CD4-positive, alpha-beta T cell (primary cell): ENCODE measurements around the gene ELOVL1. TPM values are rescaled to one million over a fixed set of nuclear protein-coding genes. Genes with fewer than 3 reads are reported as not detected.

ENCODE experiments used
- ATAC-seq: fragments of 200-7000 bp; cut with Tn5 transposase; one replicate; pipeline ENCODE4 v1.10.0; 2022; ENCODE audit warnings: mild to moderate bottlenecking; ENCODE audit not compliant: poor library complexity
- CTCF ChIA-PET: fragments of 350-600 bp; sonication (Branson Sonifier 250); formaldehyde crosslinking; loops from one replicate; lab custom pipeline; 2021; ENCODE audit warnings: antibody characterized with exemption, inconsistent platforms; lab: Charles Lee
- POLR2A ChIA-PET: fragments of 350-600 bp; sonication (Branson Sonifier 250); formaldehyde crosslinking; loops from one replicate; lab custom pipeline; 2021; ENCODE audit warnings: antibody characterized with exemption, inconsistent platforms; lab: Charles Lee
- DNase-seq, 14 experiments: peaks; one replicate each; pipeline ENCODE4 v3.0.0-alpha.2; 2013 to 2020; ENCODE audit warnings: mixed read lengths in 2 of 14
- H3K27ac ChIP-seq, 2 donors: one replicate each; pipeline versions ENCODE4 v1.5.1 to v1.7.0; 2013; ENCODE audit warnings: low read length in 2 of 2, low read depth in 1 of 2, mild to moderate bottlenecking in 1 of 2
- H3K27me3 ChIP-seq, 2 experiments: 1 replicate in 1 of 2; 2 replicates in 1 of 2; pipeline versions ENCODE4 v1.6.1 to v1.7.0; 2013; ENCODE audit warnings: low read length in 2 of 2, control low read depth in 1 of 2, mild to moderate bottlenecking in 1 of 2, moderate library complexity in 1 of 2; ENCODE audit not compliant: insufficient read depth in 2 of 2, control insufficient read depth in 1 of 2
- H3K36me3 ChIP-seq: one replicate; pipeline ENCODE4 v1.6.1; 2013; ENCODE audit warnings: low read length, control low read depth; ENCODE audit not compliant: insufficient read depth
- H3K4me1 ChIP-seq: one replicate; pipeline ENCODE4 v1.6.1; 2013; ENCODE audit warnings: low read length, control low read depth; ENCODE audit not compliant: insufficient read depth
- H3K4me3 ChIP-seq: one replicate; pipeline ENCODE4 v1.5.1; 2013; ENCODE audit warnings: mild to moderate bottlenecking, low read length, moderate library complexity
- H3K9me3 ChIP-seq, 2 experiments: 1 replicate in 1 of 2; 2 replicates in 1 of 2; pipeline versions ENCODE4 v1.6.1 to v1.7.0; 2013; ENCODE audit warnings: low read length in 2 of 2, mild to moderate bottlenecking in 2 of 2, control low read depth in 1 of 2, moderate library complexity in 1 of 2; ENCODE audit not compliant: control insufficient read depth in 1 of 2, insufficient read depth in 1 of 2
- H3K27ac Mint-ChIP-seq: one replicate; pipeline ENCODE4 v1.8.0; 2020; ENCODE audit warnings: mixed read lengths
- H3K27me3 Mint-ChIP-seq: one replicate; pipeline ENCODE4 v1.8.0; 2021; ENCODE audit warnings: mixed read lengths
- H3K36me3 Mint-ChIP-seq: one replicate; pipeline ENCODE4 v1.8.0; 2021; ENCODE audit warnings: low read depth, mixed read lengths
- H3K4me1 Mint-ChIP-seq: one replicate; pipeline ENCODE4 v1.8.0; 2021; ENCODE audit warnings: low read depth, mixed read lengths
- H3K4me3 Mint-ChIP-seq: one replicate; pipeline ENCODE4 v1.8.0; 2020; ENCODE audit warnings: mild to moderate bottlenecking, mixed read lengths
- H3K9me3 Mint-ChIP-seq: one replicate; pipeline ENCODE4 v1.8.0; 2020; ENCODE audit warnings: mixed read lengths
- intact Hi-C, 2 experiments: fragments of 100-400 bp; cut with DNase I in 1 of 2; cut with micrococcal nuclease in 1 of 2; formaldehyde crosslinking; loops; one replicate each; pipeline versions ENCODE4 v1.15.1 to v1.9.0; 2023 to 2025; cut with DNase I, micrococcal nuclease
- total RNA-seq, 174 experiments: library from RNA in 2 of 174; stranded (reverse) in 2 of 174; gene quantifications; one replicate each; pipeline ENCODE4 v1.2.3 and lab custom pipeline; 2021 to 2026
- TF ChIP-seq, protein P1 (sequence below): fragments of 200-600 bp; IDR thresholded peaks from one replicate; pipeline ENCODE4 v1.8.0; 2022; ENCODE audit warnings: antibody characterized with exemption, mild to moderate bottlenecking

ELOVL1 gene
- total RNA-seq, 2 experiments from 2014 or later: 28.7 to 31.2 TPM

DNA sequence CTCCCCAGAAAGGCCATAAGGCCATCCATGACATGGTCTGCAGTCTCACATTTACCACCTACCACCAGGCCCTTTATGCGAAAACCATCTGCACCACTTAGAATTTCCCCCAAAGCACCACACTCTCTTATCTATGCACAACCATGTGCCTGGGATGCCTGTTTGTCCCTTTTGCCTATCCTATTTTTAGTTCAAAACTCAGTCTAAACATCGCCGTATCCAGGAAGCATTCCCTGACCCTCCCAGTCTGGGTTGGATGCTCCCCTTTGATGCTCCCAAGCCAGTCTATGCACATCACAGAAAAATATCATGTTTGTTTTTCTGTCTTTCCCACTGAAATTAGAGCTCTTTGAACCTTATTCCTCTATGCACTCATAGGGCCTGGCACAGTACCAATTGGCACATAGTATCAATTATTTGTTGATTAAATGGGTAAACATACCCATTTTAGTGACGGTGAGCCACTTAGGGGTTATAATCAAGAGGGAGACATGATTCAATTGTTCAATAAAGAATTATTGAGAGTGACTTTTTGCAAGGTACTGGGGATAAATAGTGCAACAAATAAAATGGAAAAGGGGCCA, 23.5 kb downstream of the ELOVL1 start:
- TF ChIP-seq, protein P1, sequence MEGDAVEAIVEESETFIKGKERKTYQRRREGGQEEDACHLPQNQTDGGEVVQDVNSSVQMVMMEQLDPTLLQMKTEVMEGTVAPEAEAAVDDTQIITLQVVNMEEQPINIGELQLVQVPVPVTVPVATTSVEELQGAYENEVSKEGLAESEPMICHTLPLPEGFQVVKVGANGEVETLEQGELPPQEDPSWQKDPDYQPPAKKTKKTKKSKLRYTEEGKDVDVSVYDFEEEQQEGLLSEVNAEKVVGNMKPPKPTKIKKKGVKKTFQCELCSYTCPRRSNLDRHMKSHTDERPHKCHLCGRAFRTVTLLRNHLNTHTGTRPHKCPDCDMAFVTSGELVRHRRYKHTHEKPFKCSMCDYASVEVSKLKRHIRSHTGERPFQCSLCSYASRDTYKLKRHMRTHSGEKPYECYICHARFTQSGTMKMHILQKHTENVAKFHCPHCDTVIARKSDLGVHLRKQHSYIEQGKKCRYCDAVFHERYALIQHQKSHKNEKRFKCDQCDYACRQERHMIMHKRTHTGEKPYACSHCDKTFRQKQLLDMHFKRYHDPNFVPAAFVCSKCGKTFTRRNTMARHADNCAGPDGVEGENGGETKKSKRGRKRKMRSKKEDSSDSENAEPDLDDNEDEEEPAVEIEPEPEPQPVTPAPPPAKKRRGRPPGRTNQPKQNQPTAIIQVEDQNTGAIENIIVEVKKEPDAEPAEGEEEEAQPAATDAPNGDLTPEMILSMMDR: no peak
- H3K27me3 ChIP-seq: no peaks in the 10 kb centered on the region
- intact Hi-C loops: no loop called here
- no peaks in the 10 kb centered on the region for H3K36me3 ChIP-seq
- no peaks in the 10 kb centered on the region for H3K27me3 Mint-ChIP-seq
- no peaks in the 10 kb centered on the region for H3K9me3 ChIP-seq
- H3K4me3 Mint-ChIP-seq: no peak overlapping the region
- no peak overlapping the region for H3K27ac ChIP-seq
- peaks cover 3% of the 10 kb centered on the region for H3K4me1 ChIP-seq
- CTCF ChIA-PET: no interaction called here
- DNase-seq: no peak
- POLR2A ChIA-PET: no interaction called here
- H3K4me3 ChIP-seq: no peak overlapping the region
- no peaks in the 10 kb centered on the region for H3K9me3 Mint-ChIP-seq
- H3K36me3 Mint-ChIP-seq: no peaks in the 10 kb centered on the region
- no peak for ATAC-seq
- H3K27ac Mint-ChIP-seq: no peak overlapping the region
- peaks cover 7% of the 10 kb centered on the region for H3K4me1 Mint-ChIP-seq

DNA sequence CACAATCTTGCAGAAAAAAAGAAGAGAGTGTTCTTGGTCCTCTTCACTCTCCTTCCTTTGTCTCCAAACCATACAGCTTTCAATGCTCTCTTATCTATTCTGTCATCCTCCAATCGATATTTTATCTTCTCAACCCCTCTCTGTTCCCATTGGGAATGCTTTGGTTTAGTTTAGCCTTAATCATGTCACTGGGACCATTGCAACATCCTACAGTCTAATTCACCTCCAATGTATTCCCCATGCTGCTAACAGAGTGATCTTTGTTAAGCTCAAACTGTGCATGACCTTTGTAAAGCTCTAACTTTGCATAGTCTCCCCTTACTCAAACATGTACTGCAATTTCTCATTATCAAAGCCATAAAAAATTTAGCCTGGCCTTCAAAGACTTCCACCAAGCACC, 27.3 kb downstream of the ELOVL1 start:
- no peaks in the 10 kb centered on the region for H3K9me3 Mint-ChIP-seq
- H3K9me3 ChIP-seq: no peaks in the 10 kb centered on the region
- H3K36me3 ChIP-seq: no peaks in the 10 kb centered on the region
- no peak overlapping the region for H3K4me3 ChIP-seq
- no peak overlapping the region for H3K27ac ChIP-seq
- POLR2A ChIA-PET: no interaction called here
- H3K36me3 Mint-ChIP-seq: no peaks in the 10 kb centered on the region
- H3K4me3 Mint-ChIP-seq: no peak overlapping the region
- no peaks in the 10 kb centered on the region for H3K4me1 Mint-ChIP-seq
- no peak for ATAC-seq
- DNase-seq: no peak
- TF ChIP-seq, protein P1: no peak
- no peaks in the 10 kb centered on the region for H3K27me3 ChIP-seq
- H3K27me3 Mint-ChIP-seq: no peaks in the 10 kb centered on the region
- H3K4me1 ChIP-seq: no peaks in the 10 kb centered on the region
- no peak overlapping the region for H3K27ac Mint-ChIP-seq
- intact Hi-C loops: no loop called here
- CTCF ChIA-PET: interaction anchor here (0.6 kb wide), 1 partner anchor 141 kb away, joined by 3 read pairs; no protein-coding TSS in a partner anchor

DNA sequence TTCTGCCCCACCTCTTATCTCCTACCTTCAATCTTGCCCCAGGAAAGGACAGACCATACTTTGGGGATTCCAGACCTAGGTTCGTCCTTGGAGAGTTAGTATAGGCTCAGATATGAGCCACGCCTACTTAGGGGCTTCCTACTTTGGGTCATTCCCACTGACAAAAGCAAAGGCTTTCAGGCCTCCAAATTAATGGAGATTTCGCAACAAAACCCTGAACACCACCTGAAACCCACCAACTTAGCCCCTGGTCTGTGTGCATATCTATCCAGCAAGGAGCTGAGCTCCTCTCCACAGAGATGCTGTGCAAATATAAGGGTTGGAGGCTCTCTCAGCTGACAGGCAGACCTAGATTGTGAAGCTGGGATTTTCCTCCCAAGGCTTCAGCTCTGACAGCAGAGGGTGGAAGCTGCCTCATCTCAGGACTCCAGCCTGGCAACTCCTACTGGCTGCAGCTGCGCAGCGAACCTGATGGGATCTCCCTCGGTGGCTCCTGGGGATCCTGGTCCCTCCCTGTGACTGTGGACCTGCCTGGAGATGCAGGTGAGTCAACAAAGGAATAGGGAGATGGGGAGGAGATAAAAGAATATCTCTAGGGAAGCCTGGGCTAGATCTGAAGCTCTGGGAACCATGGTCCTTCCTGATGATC, 28.1 kb downstream of the ELOVL1 start:
- no peak overlapping the region for H3K4me3 ChIP-seq
- ChIA-PET CTCF (no interaction called here), POLR2A (no interaction called here)
- no peak overlapping the region for H3K27ac ChIP-seq
- Mint-ChIP-seq H3K27ac (no peak overlapping the region), H3K36me3 (no peaks in the 10 kb centered on the region), H3K4me1 (no peaks in the 10 kb centered on the region), H3K9me3 (no peaks in the 10 kb centered on the region), H3K4me3 (no peak overlapping the region), H3K27me3 (no peaks in the 10 kb centered on the region)
- ATAC-seq (no peak), DNase-seq (no peak)
- no peaks in the 10 kb centered on the region for H3K27me3 ChIP-seq
- TF ChIP-seq, protein P1: no peak
- H3K4me1 ChIP-seq: no peaks in the 10 kb centered on the region
- H3K36me3 ChIP-seq: no peaks in the 10 kb centered on the region
- no peaks in the 10 kb centered on the region for H3K9me3 ChIP-seq
- intact Hi-C loops: no loop called here
